GM12874 (cell line): ENCODE results near the gene RSRC2.

Source experiments
- CTCF ChIP-seq: IDR thresholded peaks from 2 replicates; pipeline ENCODE4 v1.5.1; 2011; ENCODE audit warnings: low read depth, mild to moderate bottlenecking, control low read depth, low read length, moderate library complexity; ENCODE audit not compliant: insufficient read depth

The RSRC2 gene

GRCh38 chr12:122523846-122524718, 2.7 kb downstream of the RSRC2 start:
- TF ChIP-seq CTCF = no peak

DNA sequence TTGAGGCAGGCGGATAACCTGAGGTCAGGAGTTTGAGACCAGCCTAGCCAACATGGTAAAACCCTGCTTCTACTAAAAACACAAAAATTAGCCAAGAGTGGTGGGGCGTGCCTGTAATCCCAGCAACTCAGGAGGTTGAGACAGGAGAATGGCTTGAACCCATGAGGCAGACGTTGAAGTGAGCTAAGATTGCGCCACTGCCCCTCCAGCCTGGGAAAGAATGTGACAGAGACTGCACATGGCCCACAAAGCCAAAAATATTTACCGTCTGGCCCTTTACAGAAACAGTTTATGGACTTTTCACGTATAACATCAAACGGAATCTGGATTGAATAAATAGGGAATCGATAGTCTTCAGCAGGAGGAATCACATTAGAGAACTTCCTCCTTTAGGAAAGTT, 3.5 kb downstream of the RSRC2 start:
- no peak for TF ChIP-seq CTCF

- TF ChIP-seq CTCF = no peak
Observed at GRCh38 chr12:122520676-122521075, 6.1 kb downstream of the RSRC2 start.

DNA sequence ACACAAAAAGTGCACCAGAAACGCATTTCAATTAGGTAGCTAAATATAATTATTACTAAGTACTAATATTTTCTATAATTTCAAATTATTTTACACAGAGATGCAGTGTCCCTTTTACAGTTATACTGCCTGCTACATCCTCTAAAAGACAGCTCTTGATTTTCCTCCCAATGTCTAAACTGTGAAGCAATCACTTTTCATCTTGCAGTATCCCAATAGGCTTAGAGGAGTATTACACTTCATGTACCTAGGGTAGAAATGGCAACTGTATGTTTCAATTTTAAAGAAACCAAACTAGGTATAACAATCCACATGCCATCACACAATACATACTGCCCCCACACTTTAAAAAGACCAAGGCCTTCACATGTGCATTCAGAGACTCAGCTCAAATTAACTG, 7.3 kb downstream of the RSRC2 start:
- no peak for TF ChIP-seq CTCF

DNA sequence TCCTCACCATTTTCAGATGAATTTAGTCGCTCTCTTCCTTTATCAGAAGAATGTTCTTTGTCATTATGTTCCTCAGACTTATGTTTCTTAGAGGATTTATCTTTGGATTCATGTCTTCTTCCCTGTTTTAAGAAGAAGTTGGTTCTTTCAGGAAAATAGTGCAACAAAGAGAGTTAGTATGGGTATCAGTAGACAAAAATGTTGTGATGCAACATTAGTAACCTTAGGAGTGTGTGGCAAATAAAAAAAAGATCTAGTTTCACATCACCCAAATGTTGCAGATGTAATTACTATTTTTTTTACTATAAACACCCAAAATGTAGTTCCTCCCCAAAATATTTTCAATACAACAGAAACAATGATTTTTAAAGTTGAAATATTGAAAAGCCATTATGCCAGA, 7.8 kb downstream of the RSRC2 start:
- no peak for TF ChIP-seq CTCF

GRCh38 chr12:122517877-122518276, 8.9 kb downstream of the RSRC2 start:
- no peak for TF ChIP-seq CTCF

DNA sequence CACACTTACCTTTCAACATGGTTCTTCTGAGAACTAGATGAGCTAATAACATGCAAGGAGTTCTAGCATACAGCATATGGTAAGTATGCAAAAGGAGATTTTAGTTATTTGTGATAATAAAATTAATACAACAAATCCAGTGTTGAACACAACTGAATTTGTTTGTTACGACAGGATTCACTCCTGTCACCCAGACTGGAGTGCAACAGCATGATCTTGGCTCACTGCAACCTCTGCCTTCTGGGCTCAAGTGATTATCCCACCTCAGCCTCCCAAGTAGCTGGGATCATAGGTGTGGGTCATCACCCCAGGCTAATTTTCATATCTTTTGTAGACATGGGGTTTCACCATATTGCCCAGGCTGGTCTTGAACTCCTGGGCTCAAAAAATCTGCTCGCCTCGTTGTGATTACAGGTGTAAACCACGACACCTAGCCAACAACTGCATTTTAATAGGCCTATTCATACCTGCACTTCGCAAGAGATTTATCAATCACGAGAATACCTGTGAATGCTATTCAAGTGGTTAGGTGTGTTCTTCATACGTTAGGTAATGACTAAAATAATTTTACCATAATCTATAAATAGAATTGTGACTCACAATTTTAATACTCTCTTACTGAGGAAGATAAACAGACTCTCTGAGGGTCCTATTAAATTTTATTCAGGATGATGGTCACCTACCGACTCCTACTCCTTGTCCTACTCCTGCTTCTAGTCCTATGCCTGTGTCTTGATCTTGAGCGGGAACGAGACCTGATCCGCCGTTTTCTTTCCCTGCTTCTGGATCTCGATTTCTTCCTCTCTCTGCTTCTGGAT, 10.0 kb downstream of the RSRC2 start:
- TF ChIP-seq CTCF = no peak
